Endothelial cell of umbilical vein (primary cell): ENCODE data around the gene CSF3. TPM values are rescaled to one million over a fixed set of nuclear protein-coding genes. Genes with fewer than 3 reads are reported as not detected.

Source experiments
- BruUV-seq: library from RNA; stranded (reverse); fragments of 400-500 nt; replicated peaks from 2 replicates; lab custom pipeline; 2021; lab: Mats Ljungman, UMichigan
- CTCF ChIA-PET: fragments of 300-600, 350-600 bp; sonication (Branson Sonifier 250); formaldehyde crosslinking; loops from one replicate; lab custom pipeline; 2021; ENCODE audit warnings: antibody characterized with exemption, inconsistent platforms; lab: Charles Lee
- POLR2A ChIA-PET: fragments of 300-600, 350-600 bp; sonication (Branson Sonifier 250); formaldehyde crosslinking; loops from one replicate; lab custom pipeline; 2021; ENCODE audit warnings: antibody characterized with exemption, inconsistent platforms; lab: Charles Lee
- DNase-seq: peaks from one replicate; pipeline ENCODE4 v3.0.0-alpha.2; 2011; ENCODE audit warnings: low read depth, low spot score
- FAIRE-seq: peaks from 2 replicates; lab custom pipeline; 2011; peaks lifted over from hg19 to GRCh38; lab: Jason Lieb, UNC
- H2AFZ ChIP-seq: 2 replicates; pipeline ENCODE4 v1.6.0; 2012; ENCODE audit warnings: low read depth, low read length, control low read depth, inconsistent platforms
- H3K27ac ChIP-seq: 2 replicates; pipeline ENCODE4 v1.5.1; 2011; ENCODE audit warnings: low read depth, mild to moderate bottlenecking, control low read depth, low read length, moderate library complexity; ENCODE audit not compliant: insufficient read depth
- H3K27me3 ChIP-seq, 2 experiments: 2 replicates each; pipeline versions ENCODE4 v1.6.0 to v1.6.1; 2011; ENCODE audit warnings: low read length in 2 of 2, mixed read lengths in 1 of 2; ENCODE audit not compliant: control insufficient read depth in 2 of 2, insufficient read depth in 2 of 2
- H3K36me3 ChIP-seq, 2 experiments: 2 replicates in 1 of 2; 3 replicates in 1 of 2; pipeline ENCODE4 v1.5.1; 2011; ENCODE audit warnings: low read length in 2 of 2, mild to moderate bottlenecking in 1 of 2, moderate library complexity in 1 of 2; ENCODE audit not compliant: control insufficient read depth in 2 of 2, insufficient read depth in 2 of 2; ENCODE audit errors: extremely low read depth in 1 of 2
- H3K4me1 ChIP-seq: 3 replicates; pipeline ENCODE4 v1.5.1; 2011; ENCODE audit warnings: mild to moderate bottlenecking, low read length; ENCODE audit not compliant: control insufficient read depth, insufficient read depth; ENCODE audit errors: extremely low read depth
- H3K4me2 ChIP-seq: 2 replicates; pipeline ENCODE4 v1.6.1; 2011; ENCODE audit warnings: low read length, control low read depth, mixed read lengths; ENCODE audit not compliant: insufficient read depth
- H3K4me3 ChIP-seq, 3 experiments: fragments of 200-600 bp in 1 of 3; sonication (generic), shearing (Covaris generic) in 1 of 3; replicated peaks in 1 of 3; 2 replicates each; pipeline ENCODE4 v1.5.1; 2011 to 2016; ENCODE audit warnings: control low read depth in 3 of 3, low read length in 3 of 3, mild to moderate bottlenecking in 2 of 3, inconsistent platforms in 1 of 3, low read depth in 1 of 3, moderate library complexity in 1 of 3; ENCODE audit not compliant: insufficient read depth in 1 of 3
- H3K79me2 ChIP-seq: 2 replicates; pipeline ENCODE4 v1.6.0; 2012; ENCODE audit warnings: low read length, inconsistent platforms; ENCODE audit not compliant: control insufficient read depth, insufficient read depth
- H3K9ac ChIP-seq: replicated peaks from 2 replicates; pipeline ENCODE3; 2011; ENCODE audit warnings: low read length, control low read depth; ENCODE audit not compliant: insufficient read depth; ENCODE audit errors: extremely low read depth
- H3K9me1 ChIP-seq: replicated peaks from 3 replicates; pipeline ENCODE4 v1.6.0; 2011; ENCODE audit warnings: mild to moderate bottlenecking, low read length; ENCODE audit not compliant: control insufficient read depth, insufficient read depth; ENCODE audit errors: extremely low read depth
- H3K9me3 ChIP-seq: replicated peaks from 2 replicates; pipeline ENCODE4 v1.5.1; 2012; ENCODE audit warnings: low read length, inconsistent platforms; ENCODE audit not compliant: control insufficient read depth, insufficient read depth
- H4K20me1 ChIP-seq: replicated peaks from 2 replicates; pipeline ENCODE3; 2011; ENCODE audit warnings: mild to moderate bottlenecking, low read length; ENCODE audit not compliant: control insufficient read depth, insufficient read depth; ENCODE audit errors: extremely low read depth
- EZH2 ChIP-seq: IDR thresholded peaks from 2 replicates; pipeline ENCODE4 v1.6.1; 2012; ENCODE audit warnings: borderline replicate concordance, low read depth, mild to moderate bottlenecking, moderate library complexity, low read length, inconsistent platforms; ENCODE audit not compliant: severe bottlenecking
- FOS ChIP-seq: IDR thresholded peaks from 2 replicates; pipeline ENCODE4 v1.6.1; 2011; ENCODE audit warnings: mild to moderate bottlenecking, low read length, moderate library complexity, borderline replicate concordance; ENCODE audit not compliant: insufficient read depth
- GATA2 ChIP-seq: IDR thresholded peaks from 2 replicates; pipeline ENCODE4 v1.7.0; 2011; ENCODE audit warnings: low read depth, mild to moderate bottlenecking, moderate library complexity, mixed read lengths, low read length; ENCODE audit not compliant: insufficient read length, insufficient read depth
- JUN ChIP-seq: IDR thresholded peaks from 2 replicates; pipeline ENCODE4 v1.6.1; 2011; ENCODE audit warnings: borderline replicate concordance, low read depth; ENCODE audit not compliant: insufficient read length, insufficient read depth
- MYC ChIP-seq: IDR thresholded peaks from one replicate; pipeline ENCODE4 v1.6.1; 2011; ENCODE audit warnings: mild to moderate bottlenecking, low read depth, low read length
- POLR2A ChIP-seq: IDR thresholded peaks from 2 replicates; pipeline ENCODE4 v1.6.1; 2012; ENCODE audit warnings: low read depth, mild to moderate bottlenecking, control low read depth, low read length
- POLR2AphosphoS5 ChIP-seq: IDR thresholded peaks from 2 replicates; pipeline ENCODE4 v1.6.1; 2012; ENCODE audit warnings: low read depth, mild to moderate bottlenecking, control low read depth, low read length, moderate library complexity; ENCODE audit not compliant: insufficient read depth
- dilution Hi-C: fragments of 300-500 bp; cut with MboI; formaldehyde crosslinking; loops from one replicate; pipeline ENCODE4 v1.15.0; 2019; ENCODE audit warnings: low sequenced_read_pairs; ENCODE audit not compliant: extremely low pct_ligation_motif_present
- intact Hi-C: fragments of 100-400 bp; cut with micrococcal nuclease; formaldehyde crosslinking; loops from one replicate; pipeline ENCODE4 v1.10.0; 2022
- polyA plus RNA-seq, 4 experiments: library from polyadenylated mRNA; depleted of rRNA in 3 of 4; stranded (reverse) in 3 of 4; unstranded in 1 of 4; fragments of >200 nt; gene quantifications; 2 replicates each; pipeline versions ENCODE4 v1.2.1 to v1.2.3, GENCODE V29; 2011 to 2012; ENCODE audit warnings: missing spikeins in 1 of 4
- total RNA-seq: library from RNA; stranded (reverse); gene quantifications from 2 replicates; pipeline ENCODE4 v1.2.3, GENCODE V29; 2021
- TF ChIP-seq, protein P1 (sequence below): IDR thresholded peaks from 2 replicates; pipeline ENCODE4 v1.6.1; 2011; ENCODE audit not compliant: insufficient read depth, insufficient read length
- TF ChIP-seq, protein P2 (sequence below), 2 donors: IDR thresholded peaks; 1 replicate in 1 of 2; 2 replicates in 1 of 2; pipeline ENCODE4 v1.5.1; 2011; ENCODE audit warnings: low read length in 2 of 2, mild to moderate bottlenecking in 2 of 2, moderate library complexity in 2 of 2, control low read depth in 1 of 2, inconsistent platforms in 1 of 2, low read depth in 1 of 2; ENCODE audit not compliant: insufficient read depth in 1 of 2; ENCODE audit errors: extremely low read depth in 1 of 2

CSF3 gene
- total and polyA plus RNA-seq, 2 donors (not counting 3 experiments of a cell fraction or from before 2014, with no cell fraction given) = 1.0 to 2.9 TPM

DNA sequence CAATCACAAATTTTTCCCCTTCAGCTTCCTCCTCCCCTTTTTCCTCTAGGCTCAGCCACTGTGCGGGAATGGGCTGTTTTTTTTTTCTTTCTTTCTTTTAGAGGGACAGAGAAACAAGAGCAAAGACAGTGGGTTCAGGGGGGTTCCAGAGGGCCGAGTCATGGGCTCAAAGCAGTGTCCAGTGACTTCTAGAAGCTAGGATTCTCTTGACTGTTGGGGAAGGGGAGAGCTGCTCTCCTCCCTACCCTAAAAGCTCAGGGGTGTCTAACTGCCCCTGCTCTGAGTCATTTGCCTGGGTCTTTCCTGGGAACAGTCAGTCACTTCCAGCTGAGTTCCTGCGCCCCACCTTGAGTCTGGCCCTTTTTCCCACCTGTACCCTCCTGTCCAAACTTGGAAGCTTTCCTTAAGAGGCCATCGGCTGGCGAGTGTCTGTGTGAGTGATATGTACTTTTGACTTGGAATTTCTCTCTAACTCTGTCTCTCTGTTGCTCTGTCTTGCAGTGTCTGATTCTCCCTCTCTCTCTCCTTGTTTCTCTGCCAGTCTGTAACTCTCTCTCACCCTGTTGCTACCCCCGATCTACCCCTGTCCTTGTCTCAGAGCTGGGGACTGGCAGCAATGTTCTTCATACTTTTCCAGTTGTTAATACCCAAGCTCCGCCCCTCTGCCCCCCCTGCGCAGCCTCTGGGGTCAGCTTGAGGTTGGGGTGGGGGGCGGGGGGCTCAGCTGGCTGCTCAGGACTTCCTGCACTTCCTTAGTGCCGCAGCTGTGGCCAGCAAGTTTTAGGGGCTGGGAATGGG lies 49.9 kb downstream of the CSF3 start:
- intact Hi-C loops (no loop called here), dilution Hi-C loops (no loop called here)
- CTCF ChIA-PET = interaction anchor here (0.7 to 5.4 kb wide), 9 partner anchors 8 to 103 kb away, joined by 3 to 62 read pairs (median 4); partner anchors contain the start of gene NR1D1
- Histone ChIP-seq H3K9me1 (no peaks in the 10 kb centered on the region), H4K20me1 (no peaks in the 10 kb centered on the region), H3K27me3 (peaks cover 0 to 3% of the 10 kb centered on the region in 2 experiments), H3K4me2 (peak overlapping the region; percentile 18), H3K9me3 (no peaks in the 10 kb centered on the region), H3K27ac (no peak overlapping the region), H3K4me3 (peak overlapping the region in 1 of 3 experiments; percentile 8), H3K79me2 (peaks cover 2% of the 10 kb centered on the region), H3K36me3 (no peaks in the 10 kb centered on the region), H2AFZ (no peak overlapping the region), H3K4me1 (peaks cover 37% of the 10 kb centered on the region), H3K9ac (no peak overlapping the region)
- FAIRE-seq (no peak), DNase-seq (peak; percentile 54)
- TF ChIP-seq, protein P1, sequence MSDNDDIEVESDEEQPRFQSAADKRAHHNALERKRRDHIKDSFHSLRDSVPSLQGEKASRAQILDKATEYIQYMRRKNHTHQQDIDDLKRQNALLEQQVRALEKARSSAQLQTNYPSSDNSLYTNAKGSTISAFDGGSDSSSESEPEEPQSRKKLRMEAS = no peak
- TF ChIP-seq JUN (no peak), FOS (no peak), GATA2 (no peak), POLR2A (no peak), EZH2 (no peak), POLR2AphosphoS5 (no peak), MYC (no peak)
- TF ChIP-seq, protein P2, sequence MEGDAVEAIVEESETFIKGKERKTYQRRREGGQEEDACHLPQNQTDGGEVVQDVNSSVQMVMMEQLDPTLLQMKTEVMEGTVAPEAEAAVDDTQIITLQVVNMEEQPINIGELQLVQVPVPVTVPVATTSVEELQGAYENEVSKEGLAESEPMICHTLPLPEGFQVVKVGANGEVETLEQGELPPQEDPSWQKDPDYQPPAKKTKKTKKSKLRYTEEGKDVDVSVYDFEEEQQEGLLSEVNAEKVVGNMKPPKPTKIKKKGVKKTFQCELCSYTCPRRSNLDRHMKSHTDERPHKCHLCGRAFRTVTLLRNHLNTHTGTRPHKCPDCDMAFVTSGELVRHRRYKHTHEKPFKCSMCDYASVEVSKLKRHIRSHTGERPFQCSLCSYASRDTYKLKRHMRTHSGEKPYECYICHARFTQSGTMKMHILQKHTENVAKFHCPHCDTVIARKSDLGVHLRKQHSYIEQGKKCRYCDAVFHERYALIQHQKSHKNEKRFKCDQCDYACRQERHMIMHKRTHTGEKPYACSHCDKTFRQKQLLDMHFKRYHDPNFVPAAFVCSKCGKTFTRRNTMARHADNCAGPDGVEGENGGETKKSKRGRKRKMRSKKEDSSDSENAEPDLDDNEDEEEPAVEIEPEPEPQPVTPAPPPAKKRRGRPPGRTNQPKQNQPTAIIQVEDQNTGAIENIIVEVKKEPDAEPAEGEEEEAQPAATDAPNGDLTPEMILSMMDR (IDR thresholded peaks at IDR 0.05; ENCODE audit: extremely low read depth in 1 of 2, insufficient read depth in 1 of 2, low read depth in 1 of 2, low read length in 2 of 2) = no peak
- POLR2A ChIA-PET = interaction anchor here (0.7 kb wide), 2 partner anchors 8 to 11 kb away, joined by 3 to 4 read pairs; partner anchors contain the start of gene MED24
- no TSS peak for BruUV-seq
